ENCODE results near the gene FRMD3. TPM values are rescaled to one million over a fixed set of nuclear protein-coding genes. Genes with fewer than 3 reads are reported as not detected.
A peak's percentile ranks its signal among the peaks of the same experiment; 100 is the strongest.

The FRMD3 gene
- total RNA-seq, 2 donors from 2014 or later: 0.43 to 0.59 TPM

DNA sequence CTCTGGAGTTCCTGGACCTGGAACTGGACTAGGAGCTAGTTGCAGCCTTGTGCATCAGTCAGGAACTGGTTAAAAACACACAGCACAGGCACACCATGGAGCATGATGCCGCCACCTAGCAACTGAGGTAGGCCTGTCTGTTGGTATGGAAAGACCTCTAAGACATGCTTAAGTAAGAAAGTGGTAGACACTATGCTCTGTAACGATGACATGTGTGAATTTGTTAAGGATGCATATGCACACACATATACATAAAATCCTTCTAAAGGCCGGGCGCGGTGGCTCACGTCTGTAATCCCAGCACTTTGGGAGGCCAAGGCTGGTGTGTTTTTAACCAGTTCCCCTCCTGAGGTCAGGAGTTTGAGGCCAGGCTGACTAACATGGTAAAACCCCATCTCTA, 338.4 kb downstream of the FRMD3 start:
- ATAC-seq: no peak
- no peak for DNase-seq (ENCODE audit: low spot score)
- peaks cover 0 to 11% of the 10 kb centered on the region in 2 donors for H3K27me3 Mint-ChIP-seq
- peaks cover 2% of the 10 kb centered on the region for H3K9me3 Mint-ChIP-seq
- no peaks in the 10 kb centered on the region for H3K36me3 Mint-ChIP-seq
- H3K4me3 Mint-ChIP-seq: no peak overlapping the region
- H3K27ac Mint-ChIP-seq: no peak overlapping the region
- H3K4me1 Mint-ChIP-seq (ENCODE audit: low read depth in 2 of 2): no peaks in the 10 kb centered on the region

DNA sequence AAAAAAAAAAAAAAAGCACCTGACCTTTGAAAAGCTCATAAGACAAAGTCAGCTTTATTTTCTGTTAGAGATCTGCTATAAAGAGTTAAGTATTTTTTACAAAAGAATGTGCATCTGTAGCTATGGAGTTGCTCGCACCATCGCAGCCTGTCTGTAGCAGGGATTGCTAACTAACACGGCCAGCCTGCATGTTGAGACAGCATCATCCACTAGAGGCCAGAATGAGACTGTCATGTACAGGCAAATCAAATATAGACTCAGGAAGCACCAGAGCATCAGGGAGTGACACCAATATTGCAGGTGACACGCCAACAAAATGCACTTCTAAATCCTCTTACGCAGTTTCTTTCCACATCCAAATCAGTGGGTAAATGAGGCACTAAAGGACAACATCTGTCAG, 339.0 kb downstream of the FRMD3 start:
- no peak for ATAC-seq

DNA sequence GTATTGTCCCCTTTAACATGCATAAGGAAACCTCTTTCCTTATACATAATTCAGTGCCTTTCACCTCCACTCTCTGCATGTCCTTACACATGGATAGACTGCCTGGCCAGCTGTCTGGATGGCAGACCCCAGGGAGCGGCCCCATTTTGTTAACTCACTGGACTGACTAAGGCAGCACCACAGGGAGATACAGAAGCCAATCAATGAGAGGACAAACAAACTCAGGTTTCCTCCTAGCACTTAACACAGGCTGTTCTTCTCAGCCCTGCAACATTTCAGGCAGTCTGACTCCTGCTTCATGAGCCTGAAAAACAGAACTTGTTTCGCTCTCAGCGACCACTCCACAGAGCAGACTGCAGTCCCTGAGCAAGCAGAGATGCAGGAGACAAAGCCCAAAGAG, 339.8 kb downstream of the FRMD3 start:
- ATAC-seq: peak in 1 of 2 donors; percentile 52
- DNase-seq (ENCODE audit: low spot score): no peak
- Mint-ChIP-seq H3K4me3 (no peak overlapping the region), H3K4me1 (ENCODE audit: low read depth in 2 of 2) (no peaks in the 10 kb centered on the region), H3K27me3 (peaks cover 0 to 12% of the 10 kb centered on the region in 2 donors), H3K36me3 (no peaks in the 10 kb centered on the region), H3K9me3 (peaks cover 2% of the 10 kb centered on the region), H3K27ac (no peak overlapping the region)

More for the DNA sequence above, 339.0 kb downstream of the FRMD3 start:
- H3K27me3 Mint-ChIP-seq: peaks cover 0 to 12% of the 10 kb centered on the region in 2 donors
- H3K27ac Mint-ChIP-seq: no peak overlapping the region
- no peak overlapping the region for H3K4me3 Mint-ChIP-seq
- H3K36me3 Mint-ChIP-seq: no peaks in the 10 kb centered on the region
- H3K9me3 Mint-ChIP-seq: peaks cover 2% of the 10 kb centered on the region
- no peaks in the 10 kb centered on the region for H3K4me1 Mint-ChIP-seq (ENCODE audit: low read depth in 2 of 2)
- DNase-seq (ENCODE audit: low spot score): no peak

DNA sequence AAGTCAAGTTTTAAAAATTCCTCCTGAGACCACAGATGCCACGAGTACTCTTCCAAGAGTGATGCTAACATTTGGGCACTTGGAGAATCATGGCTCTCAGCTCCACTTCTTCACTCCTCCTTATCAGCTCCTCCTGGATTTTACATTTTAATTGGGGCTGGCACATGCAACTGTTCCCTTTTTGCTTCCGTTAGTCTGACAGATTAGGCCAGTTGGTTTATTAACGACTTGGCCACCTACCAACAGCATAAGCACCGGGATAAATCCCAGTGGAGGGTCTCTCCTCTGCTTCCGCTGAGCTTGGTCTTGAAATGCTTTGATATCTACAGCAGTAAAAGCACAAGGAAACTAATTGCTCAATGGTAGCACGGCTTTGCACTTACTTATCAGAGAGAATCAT, 340.6 kb downstream of the FRMD3 start:
- H3K36me3 Mint-ChIP-seq: no peaks in the 10 kb centered on the region

DNA sequence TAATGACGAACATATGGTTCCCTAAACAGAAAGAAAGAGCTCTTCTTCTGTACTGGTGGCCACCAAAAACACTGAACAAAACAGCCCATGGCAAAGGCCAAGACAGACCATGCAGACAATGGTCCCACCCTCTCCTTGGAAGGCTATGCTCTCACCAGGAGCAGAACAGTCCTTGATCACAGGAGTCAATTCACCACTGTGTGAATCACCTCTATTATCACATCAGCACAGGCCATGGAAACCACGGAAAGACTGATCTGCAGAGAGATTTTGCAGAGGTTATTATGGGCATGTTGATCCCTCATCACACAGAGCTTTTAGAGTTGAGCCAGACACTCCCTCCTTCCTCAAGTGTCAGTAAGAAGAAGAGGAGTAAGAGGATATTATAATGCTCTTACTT, 341.3 kb downstream of the FRMD3 start:
- Mint-ChIP-seq H3K36me3 (no peaks in the 10 kb centered on the region), H3K27ac (no peak overlapping the region), H3K4me1 (ENCODE audit: low read depth in 2 of 2) (no peaks in the 10 kb centered on the region), H3K4me3 (no peak overlapping the region), H3K9me3 (peaks cover 2% of the 10 kb centered on the region), H3K27me3 (peaks cover 0 to 12% of the 10 kb centered on the region in 2 donors)
- ATAC-seq: no peak
- DNase-seq (ENCODE audit: low spot score): no peak

More for the DNA sequence above, 340.6 kb downstream of the FRMD3 start:
- DNase-seq (ENCODE audit: low spot score) (no peak), ATAC-seq (no peak)
- H3K27me3 Mint-ChIP-seq: peaks cover 0 to 12% of the 10 kb centered on the region in 2 donors
- H3K9me3 Mint-ChIP-seq: peaks cover 2% of the 10 kb centered on the region
- H3K4me1 Mint-ChIP-seq (ENCODE audit: low read depth in 2 of 2): no peaks in the 10 kb centered on the region
- H3K27ac Mint-ChIP-seq: no peak overlapping the region
- H3K4me3 Mint-ChIP-seq: no peak overlapping the region

Other genes with a start within 250 kb of the FRMD3 start
- 1 to 10 TPM; 5.1 to 6.0 TPM for gene IDNK, start 84.7 kb upstream of the FRMD3 start, total RNA-seq
- gene UBQLN1, start 169.6 kb upstream of the FRMD3 start, total RNA-seq: 10 to 100 TPM; 81.9 to 86.3 TPM

Measured in natural killer cell treated with Interleukin-12 subunit alpha and Interleukin-12 subunit beta and Interleukin-15 and Interleukin-18, amount 100 ng/mL, for 72 hours (primary cell).